GM21447 (cell line): Measurements from ENCODE around the gene AREG.

Experiments used
- ATAC-seq: cut with Tn5 transposase; IDR thresholded peaks from one replicate; pipeline ENCODE4 v1.9.1; 2021; ENCODE audit not compliant: unreplicated experiment

AREG gene

GRCh38 chr4:74431113-74431826 is 13.7 kb upstream of the AREG start:
- peak; percentile 94 for ATAC-seq

- no peak for ATAC-seq
These were observed 11.9 kb upstream of the AREG start for GRCh38 chr4:74433043-74433442.

- no peak for ATAC-seq
These were observed 11.3 kb upstream of the AREG start for GRCh38 chr4:74433541-74434172.

DNA sequence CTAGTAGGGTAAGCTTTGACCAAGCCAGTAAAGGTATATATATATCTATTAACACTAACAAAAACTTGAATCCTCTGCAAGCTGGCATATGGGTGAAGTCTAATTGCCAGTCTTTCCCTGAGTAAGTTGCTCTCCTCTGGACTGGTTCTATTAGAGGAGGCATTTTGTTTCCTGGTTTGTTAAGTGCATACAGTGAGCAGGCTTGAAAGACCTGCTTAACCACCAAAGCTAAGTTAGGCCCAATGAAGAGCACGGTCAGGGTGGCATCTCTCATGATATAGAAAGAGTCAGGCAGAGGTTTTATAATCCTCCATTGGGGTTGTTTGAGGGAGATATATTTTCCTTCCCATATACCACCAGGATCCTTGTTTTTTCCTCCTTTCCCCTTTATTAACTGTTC is 9.6 kb upstream of the AREG start:
- no peak for ATAC-seq

DNA sequence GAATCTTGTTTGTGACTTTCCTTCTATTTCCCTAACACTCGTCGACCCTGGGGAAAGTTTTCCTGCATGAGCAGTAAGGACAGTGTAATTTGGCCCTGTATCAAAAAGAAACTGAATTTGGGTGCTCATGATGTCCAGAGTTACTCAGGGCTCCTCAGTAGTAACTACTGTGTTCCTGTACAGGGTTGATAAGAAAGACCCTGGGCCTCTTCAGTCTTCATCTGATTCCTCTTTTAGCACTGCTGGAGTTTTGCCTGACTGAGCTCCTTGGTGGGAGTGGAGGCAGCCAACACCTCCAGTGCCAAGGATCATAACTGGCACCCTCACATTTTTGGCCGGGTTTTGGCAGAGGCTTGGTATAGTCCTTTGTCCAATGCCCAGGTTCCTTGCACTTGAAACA is 7.1 kb upstream of the AREG start:
- no peak for ATAC-seq

DNA sequence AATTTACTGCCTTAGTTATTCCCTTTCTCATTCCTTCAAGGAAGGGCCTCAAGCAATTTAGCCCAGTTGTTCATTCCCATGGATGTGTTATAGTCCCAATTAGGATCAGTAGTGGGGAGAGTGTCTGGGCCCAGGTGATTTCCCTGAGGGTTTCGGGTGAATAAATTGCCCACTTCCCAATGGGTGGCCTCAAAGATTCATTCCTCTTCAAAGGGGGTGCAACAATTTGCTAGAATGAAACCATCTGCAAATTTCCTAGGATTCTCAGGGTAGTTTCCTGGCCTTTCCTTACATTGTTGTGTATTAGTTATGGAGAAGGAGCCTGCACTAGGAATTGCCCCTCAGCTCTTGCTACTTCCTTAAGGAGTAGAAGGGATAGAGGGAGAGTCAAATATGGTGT is 6.3 kb upstream of the AREG start:
- ATAC-seq = no peak

DNA sequence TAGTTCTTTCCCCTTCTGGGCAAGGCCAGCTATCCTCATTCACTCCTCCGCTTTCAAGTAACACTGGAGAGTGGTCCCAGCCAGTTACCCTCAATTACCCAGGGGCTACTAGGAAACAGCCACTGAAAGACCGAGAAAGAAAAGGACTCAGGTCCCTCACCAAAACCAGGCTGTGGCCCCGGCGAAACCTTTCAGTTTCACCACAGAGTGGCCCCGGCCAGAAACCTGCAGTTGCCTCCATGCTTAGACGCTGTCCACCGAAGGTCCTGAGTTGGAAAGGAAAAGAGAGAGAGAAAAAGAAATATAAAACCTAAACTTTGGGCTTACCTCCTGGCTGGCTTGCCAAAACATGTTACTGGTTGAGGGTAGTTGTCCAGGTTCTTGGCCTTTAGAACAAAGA is 5.0 kb upstream of the AREG start:
- no peak for ATAC-seq

- ATAC-seq = no peak
These were observed 4.6 kb upstream of the AREG start for GRCh38 chr4:74440356-74440755.

GRCh38 chr4:74441744-74442143 is 3.2 kb upstream of the AREG start:
- no peak for ATAC-seq

- no peak for ATAC-seq
These were observed 1.4 kb downstream of the AREG start for GRCh38 chr4:74446193-74446868.

GRCh38 chr4:74446896-74447295 is 2.0 kb downstream of the AREG start:
- ATAC-seq = no peak

DNA sequence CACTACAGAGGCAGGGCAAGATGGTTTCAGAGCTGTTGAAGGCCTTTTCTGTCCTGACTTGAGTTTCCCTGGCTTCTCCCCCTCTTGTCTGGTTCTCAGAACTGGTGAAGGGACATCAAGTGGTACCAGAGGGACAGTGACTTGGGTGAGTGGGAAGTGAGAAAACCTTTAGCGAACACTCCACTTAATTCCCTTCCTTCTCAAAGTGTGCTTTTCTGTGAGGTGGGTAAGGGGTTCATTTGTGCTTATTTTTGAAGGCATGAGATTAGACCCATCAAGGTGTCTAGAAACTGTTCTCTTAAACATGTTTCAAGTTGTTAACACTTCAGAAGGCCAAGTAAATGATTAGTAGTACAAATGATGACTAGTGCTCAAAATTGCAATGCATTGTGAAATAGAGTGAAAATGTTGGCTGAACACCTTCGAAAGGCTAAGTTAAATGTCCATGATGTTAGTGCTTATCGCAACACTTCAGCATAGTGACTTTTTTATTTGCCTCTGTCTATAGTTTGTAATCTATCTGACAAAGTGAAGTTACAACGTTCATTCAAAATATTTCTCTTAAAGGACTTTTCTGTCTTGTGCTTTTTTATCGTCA is 2.8 kb downstream of the AREG start:
- no peak for ATAC-seq

DNA sequence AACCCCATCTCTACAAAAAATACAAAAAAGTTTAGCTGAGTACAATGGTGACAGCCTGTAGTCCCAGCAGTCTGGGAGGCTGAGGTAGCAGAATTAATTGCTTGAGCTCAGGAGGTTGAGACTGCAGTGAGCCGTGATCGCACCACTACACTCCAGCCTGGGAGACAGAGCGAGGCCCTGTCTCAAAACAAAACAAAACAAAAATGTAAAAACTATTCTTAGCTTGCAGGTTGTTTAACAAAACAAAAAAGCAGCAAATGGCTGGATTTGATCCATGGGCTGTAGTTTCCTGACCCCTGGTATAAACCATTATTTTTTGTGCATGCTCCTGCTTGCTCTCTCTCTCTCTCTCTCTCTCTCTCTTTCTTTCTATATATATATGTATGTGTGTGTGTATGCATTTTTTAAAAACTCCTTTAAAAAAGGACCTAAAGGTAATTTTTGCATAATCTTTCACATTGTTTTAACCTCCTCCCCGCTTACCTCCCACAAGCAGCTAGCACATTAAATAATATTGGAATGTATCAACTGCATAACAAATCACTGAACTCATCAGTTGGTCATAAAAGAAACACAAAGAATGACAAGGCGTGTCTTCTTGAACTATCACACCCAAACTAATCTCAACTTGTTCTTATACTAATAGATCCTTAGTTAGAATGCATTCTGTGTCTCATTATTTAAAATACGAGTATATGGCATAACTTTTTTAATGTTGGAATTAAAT is 4.8 kb downstream of the AREG start:
- ATAC-seq = no peak

- ATAC-seq = no peak
These were observed 5.4 kb downstream of the AREG start for GRCh38 chr4:74450298-74450683.

DNA sequence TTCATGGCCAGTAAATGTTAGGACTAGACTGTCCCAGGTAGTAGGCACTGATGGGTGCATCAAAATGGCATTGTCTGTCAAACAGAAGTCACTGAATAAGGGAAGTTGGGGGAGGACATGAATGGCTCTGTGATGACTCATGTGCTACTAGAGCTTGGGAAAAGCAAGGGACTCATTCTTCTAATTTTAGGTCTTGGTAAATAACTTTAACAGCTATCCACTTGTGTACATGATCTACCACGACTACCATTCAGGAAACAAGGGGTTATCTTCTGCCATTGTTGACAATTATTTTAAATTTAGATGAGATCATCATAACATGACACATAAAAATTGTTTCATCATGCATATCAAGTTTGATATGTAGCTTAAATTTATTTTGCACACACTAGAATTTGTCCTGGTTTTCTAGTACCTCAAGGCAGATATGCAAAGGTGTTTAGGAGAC is 6.3 kb downstream of the AREG start:
- ATAC-seq = no peak

DNA sequence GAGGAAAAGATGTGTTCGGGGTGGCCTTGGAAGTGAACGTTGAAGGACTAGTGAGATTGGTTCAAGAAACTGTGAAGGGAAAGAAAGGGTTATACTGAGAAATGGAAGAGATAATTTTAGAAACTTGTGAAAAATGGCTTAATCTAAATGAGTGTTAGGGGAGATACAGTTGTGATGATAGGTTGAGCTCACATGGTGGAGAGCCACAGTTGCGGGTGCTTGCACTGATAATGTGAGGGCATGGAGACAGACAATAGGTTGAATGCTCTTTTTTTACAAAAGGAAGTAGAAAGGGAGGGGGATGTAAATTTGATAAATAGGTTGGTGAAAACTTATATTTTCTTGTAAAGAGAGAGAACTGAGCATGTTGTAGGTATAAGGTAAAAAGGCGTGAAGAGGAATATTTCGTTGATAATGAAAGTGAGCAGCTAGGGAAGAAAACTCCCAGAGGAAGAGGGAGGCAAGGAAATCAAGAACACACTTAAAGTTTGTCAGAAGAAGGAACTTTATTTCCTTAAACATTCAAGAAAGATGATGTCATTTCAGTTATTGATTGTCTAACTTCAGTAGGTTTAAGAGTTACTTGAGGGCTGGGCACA is 8.2 kb downstream of the AREG start:
- no peak for ATAC-seq

GRCh38 chr4:74453829-74454742 is 9.2 kb downstream of the AREG start:
- no peak for ATAC-seq

GRCh38 chr4:74455361-74456055 is 10.6 kb downstream of the AREG start:
- ATAC-seq = no peak

- ATAC-seq = no peak
These were observed 11.3 kb downstream of the AREG start for GRCh38 chr4:74456056-74456744.
